OCI-LY7 (cell line): ENCODE measurements around the gene C1QC. TPM values are rescaled to one million over a fixed set of nuclear protein-coding genes. Genes with fewer than 3 reads are reported as not detected.

Experiments used
- BruUV-seq: library from RNA; stranded (reverse); fragments of 400-500 nt; replicated peaks from 2 replicates; lab custom pipeline; 2021; lab: Mats Ljungman, UMichigan
- CTCF ChIA-PET: fragments of 300-600 bp; sonication (Branson Sonifier 250); formaldehyde crosslinking; loops from one replicate; lab custom pipeline; 2022; ENCODE audit warnings: antibody characterized with exemption; ENCODE audit not compliant: unreplicated experiment; lab: Charles Lee
- POLR2A ChIA-PET: fragments of 300-600 bp; sonication (Branson Sonifier 250); formaldehyde crosslinking; loops from one replicate; lab custom pipeline; 2022; ENCODE audit warnings: antibody characterized with exemption; lab: Charles Lee
- DNase-seq: peaks from one replicate; pipeline ENCODE4 v3.0.0-alpha.2; 2015; ENCODE audit warnings: low spot score
- H2AFZ ChIP-seq: fragments of 200-600 bp; sonication (generic), shearing (Covaris generic); 2 replicates; pipeline ENCODE4 v1.6.1; 2014; ENCODE audit warnings: mild to moderate bottlenecking, antibody characterized with exemption, low read length, moderate library complexity
- H3K27ac ChIP-seq: fragments of 200-600 bp; sonication (generic); 2 replicates; pipeline ENCODE4 v1.5.1; 2014; ENCODE audit warnings: mixed run types, low read depth, mild to moderate bottlenecking, moderate library complexity, low read length, inconsistent platforms; ENCODE audit not compliant: poor library complexity, severe bottlenecking
- H3K36me3 ChIP-seq: fragments of 200-600 bp; sonication (generic); 2 replicates; pipeline ENCODE4 v1.6.1; 2014; ENCODE audit warnings: mild to moderate bottlenecking, antibody characterized with exemption, low read length, moderate library complexity, mixed read lengths; ENCODE audit not compliant: insufficient read depth
- H3K4me1 ChIP-seq: fragments of 200-600 bp; sonication (generic); 2 replicates; pipeline ENCODE4 v1.5.1; 2014; ENCODE audit warnings: mild to moderate bottlenecking, low read length; ENCODE audit not compliant: insufficient read depth, poor library complexity, severe bottlenecking
- H3K4me2 ChIP-seq: fragments of 200-600 bp; sonication (generic); 2 replicates; pipeline ENCODE4 v1.6.1; 2014; ENCODE audit warnings: mild to moderate bottlenecking, low read length
- H3K4me3 ChIP-seq: fragments of 200-600 bp; sonication (generic); 2 replicates; pipeline ENCODE4 v1.5.1; 2014; ENCODE audit warnings: mild to moderate bottlenecking, low read depth, low read length; ENCODE audit not compliant: poor library complexity, severe bottlenecking
- H3K79me2 ChIP-seq: fragments of 200-600 bp; sonication (generic); 2 replicates; pipeline ENCODE4 v1.6.1; 2016; ENCODE audit warnings: low read depth, mild to moderate bottlenecking, low read length, moderate library complexity, mixed read lengths; ENCODE audit not compliant: insufficient read depth
- H3K9me2 ChIP-seq: fragments of 200-600 bp; sonication (generic); 2 replicates; pipeline ENCODE4 v1.6.1; 2016; ENCODE audit warnings: mild to moderate bottlenecking, low read length, mixed read lengths; ENCODE audit not compliant: insufficient read depth
- H3K9me3 ChIP-seq: fragments of 200-600 bp; sonication (generic); 2 replicates; pipeline ENCODE4 v1.6.1; 2014; ENCODE audit warnings: mild to moderate bottlenecking, mixed run types, low read length, mixed read lengths
- H4K20me1 ChIP-seq: fragments of 200-600 bp; sonication (generic); 2 replicates; pipeline ENCODE4 v1.6.1; 2014; ENCODE audit warnings: mild to moderate bottlenecking, antibody characterized with exemption, low read length, moderate library complexity, mixed read lengths; ENCODE audit not compliant: insufficient read depth
- EZH2phosphoT487 ChIP-seq: fragments of 200-600 bp; sonication (generic); IDR thresholded peaks from 2 replicates; pipeline ENCODE4 v1.6.1; 2018; ENCODE audit warnings: low read depth, borderline replicate concordance, mild to moderate bottlenecking, mixed run types, antibody characterized with exemption, low read length, moderate library complexity, mixed read lengths
- intact Hi-C: fragments of 100-400 bp; cut with micrococcal nuclease; formaldehyde crosslinking; loops from one replicate; pipeline ENCODE4 v1.10.0; 2022; ENCODE audit not compliant: unreplicated experiment
- total RNA-seq, 2 experiments: library from RNA; depleted of rRNA in 1 of 2; stranded (reverse); fragments of >200 nt in 1 of 2; shearing (Covaris generic) in 1 of 2; gene quantifications; 2 replicates each; pipeline ENCODE4 v1.2.3, GENCODE V29; 2014 to 2022
- TF ChIP-seq, protein P1 (sequence below): fragments of 200-600 bp; sonication (generic); conservative IDR thresholded peaks from 2 replicates; pipeline ENCODE4 v1.5.1; 2014; ENCODE audit warnings: mild to moderate bottlenecking, antibody characterized with exemption, low read length, moderate library complexity, mixed read lengths

Gene C1QC
- total RNA-seq, 2 experiments from 2014 or later, result not detected

- Histone ChIP-seq H3K4me3 (no peak overlapping the region), H2AFZ (no peak overlapping the region), H3K36me3 (no peaks in the 10 kb centered on the region), H4K20me1 (no peaks in the 10 kb centered on the region), H3K4me1 (no peaks in the 10 kb centered on the region), H3K9me2 (no peaks in the 10 kb centered on the region), H3K27ac (no peak overlapping the region), H3K9me3 (no peaks in the 10 kb centered on the region), H3K4me2 (no peak overlapping the region), H3K79me2 (no peaks in the 10 kb centered on the region)
- no peak for DNase-seq
- ChIA-PET CTCF (no interaction called here), POLR2A (no interaction called here)
- no TSS peak for BruUV-seq
- intact Hi-C loops, result no loop called here
- no peak for TF ChIP-seq EZH2phosphoT487
- TF ChIP-seq, protein P1, sequence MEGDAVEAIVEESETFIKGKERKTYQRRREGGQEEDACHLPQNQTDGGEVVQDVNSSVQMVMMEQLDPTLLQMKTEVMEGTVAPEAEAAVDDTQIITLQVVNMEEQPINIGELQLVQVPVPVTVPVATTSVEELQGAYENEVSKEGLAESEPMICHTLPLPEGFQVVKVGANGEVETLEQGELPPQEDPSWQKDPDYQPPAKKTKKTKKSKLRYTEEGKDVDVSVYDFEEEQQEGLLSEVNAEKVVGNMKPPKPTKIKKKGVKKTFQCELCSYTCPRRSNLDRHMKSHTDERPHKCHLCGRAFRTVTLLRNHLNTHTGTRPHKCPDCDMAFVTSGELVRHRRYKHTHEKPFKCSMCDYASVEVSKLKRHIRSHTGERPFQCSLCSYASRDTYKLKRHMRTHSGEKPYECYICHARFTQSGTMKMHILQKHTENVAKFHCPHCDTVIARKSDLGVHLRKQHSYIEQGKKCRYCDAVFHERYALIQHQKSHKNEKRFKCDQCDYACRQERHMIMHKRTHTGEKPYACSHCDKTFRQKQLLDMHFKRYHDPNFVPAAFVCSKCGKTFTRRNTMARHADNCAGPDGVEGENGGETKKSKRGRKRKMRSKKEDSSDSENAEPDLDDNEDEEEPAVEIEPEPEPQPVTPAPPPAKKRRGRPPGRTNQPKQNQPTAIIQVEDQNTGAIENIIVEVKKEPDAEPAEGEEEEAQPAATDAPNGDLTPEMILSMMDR, result no peak
Observed at GRCh38 chr1:22619252-22619651, 24.2 kb upstream of the C1QC start.

DNA sequence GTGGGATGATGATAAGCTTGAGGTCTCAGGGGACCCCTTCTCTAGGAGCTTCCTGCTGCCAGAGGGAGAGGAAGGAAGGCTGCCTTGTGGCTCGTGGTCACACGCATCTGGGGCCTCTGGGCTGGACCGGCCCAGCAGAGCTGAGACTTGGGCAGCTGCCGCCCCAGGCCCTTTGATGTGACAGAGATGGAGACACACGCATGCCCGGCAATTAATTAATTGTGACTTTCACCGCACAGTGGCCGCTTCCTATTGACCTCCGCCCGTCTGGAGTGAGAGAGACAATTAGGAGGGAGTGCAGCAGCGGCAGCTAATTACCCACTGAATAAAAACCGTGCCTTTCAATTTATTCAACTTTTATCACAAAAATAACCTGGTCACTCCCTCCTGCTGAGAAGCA lies 23.6 kb upstream of the C1QC start:
- no peaks in the 10 kb centered on the region for H3K9me2 ChIP-seq
- TF ChIP-seq, protein P1, result no peak
- no peak overlapping the region for H3K4me3 ChIP-seq
- no peak overlapping the region for H2AFZ ChIP-seq
- no peaks in the 10 kb centered on the region for H4K20me1 ChIP-seq
- no peaks in the 10 kb centered on the region for H3K4me1 ChIP-seq
- no peak for DNase-seq
- ChIA-PET CTCF (no interaction called here), POLR2A (no interaction called here)
- H3K36me3 ChIP-seq, result no peaks in the 10 kb centered on the region
- intact Hi-C loops, result no loop called here
- BruUV-seq, result no TSS peak
- H3K27ac ChIP-seq, result no peak overlapping the region
- H3K9me3 ChIP-seq, result no peaks in the 10 kb centered on the region
- no peak overlapping the region for H3K4me2 ChIP-seq
- H3K79me2 ChIP-seq, result no peaks in the 10 kb centered on the region

GRCh38 chr1:22621761-22622160 lies 21.7 kb upstream of the C1QC start:
- Histone ChIP-seq H3K4me3 (no peak overlapping the region), H3K9me2 (no peaks in the 10 kb centered on the region), H3K4me2 (no peak overlapping the region), H3K27ac (no peak overlapping the region), H3K79me2 (no peaks in the 10 kb centered on the region), H4K20me1 (no peaks in the 10 kb centered on the region), H3K4me1 (no peaks in the 10 kb centered on the region), H2AFZ (no peak overlapping the region), H3K9me3 (no peaks in the 10 kb centered on the region), H3K36me3 (no peaks in the 10 kb centered on the region)
- ChIA-PET POLR2A (no interaction called here), CTCF (no interaction called here)
- no peak for DNase-seq
- TF ChIP-seq, protein P1, result no peak
- no peak for TF ChIP-seq EZH2phosphoT487
- intact Hi-C loops, result no loop called here
- BruUV-seq, result no TSS peak
